HEK293 (cell line): ENCODE measurements around the gene DPH6.

Experiments
- CTCF ChIA-PET: fragments of 350-600 bp; formaldehyde crosslinking; extraction: SDS; loops from one replicate; lab custom pipeline; 2021; ENCODE audit warnings: antibody characterized with exemption; lab: Yijun Ruan, JAX
- POLR2A ChIA-PET: fragments of 300-600 bp; formaldehyde crosslinking; extraction: SDS; loops from one replicate; lab custom pipeline; 2020; ENCODE audit warnings: antibody characterized with exemption, inconsistent platforms; lab: Yijun Ruan, JAX
- H3K27ac ChIP-seq: fragments of 200-500 bp; sonication (Bioruptor generic); 2 replicates; pipeline ENCODE4 v1.5.1; 2014; ENCODE audit warnings: low read depth, low read length, control low read depth, inconsistent platforms; ENCODE audit errors: extremely low read depth
- H3K36me3 ChIP-seq, 2 experiments: fragments of 200-500 bp in 1 of 2; sonication (Bioruptor generic) in 1 of 2; 1 replicate in 1 of 2; 2 replicates in 1 of 2; pipeline ENCODE4 v1.5.1; 2014 to 2017; ENCODE audit warnings: inconsistent platforms in 2 of 2, low read length in 2 of 2; ENCODE audit not compliant: control insufficient read depth in 2 of 2, insufficient read depth in 1 of 2
- H3K4me1 ChIP-seq: fragments of 200-500 bp; sonication (Bioruptor generic); 2 replicates; pipeline ENCODE4 v1.5.1; 2014; ENCODE audit warnings: mild to moderate bottlenecking, low read length, inconsistent platforms; ENCODE audit not compliant: control insufficient read depth, insufficient read depth
- H3K4me3 ChIP-seq: 2 replicates; pipeline ENCODE4 v1.5.1; 2011; ENCODE audit warnings: low read depth, mild to moderate bottlenecking, control low read depth, low read length, moderate library complexity
- H3K9me3 ChIP-seq: fragments of 200-500 bp; sonication (Bioruptor generic); 2 replicates; pipeline ENCODE4 v1.5.1; 2014; ENCODE audit warnings: low read depth, low read length, inconsistent platforms; ENCODE audit not compliant: control insufficient read depth, insufficient read depth
- BCL6B ChIP-seq: fragments of 450-650 bp; formaldehyde crosslinking; IDR thresholded peaks from 2 replicates; pipeline ENCODE4 v1.5.1; 2017; ENCODE audit warnings: missing biosample characterization, missing genetic modification characterization
- KLF16 ChIP-seq: fragments of 450-650 bp; formaldehyde crosslinking; IDR thresholded peaks from 2 replicates; pipeline ENCODE4 v1.5.1; 2017; ENCODE audit warnings: missing biosample characterization, missing genetic modification characterization
- MEIS1 ChIP-seq: sonication (generic); formaldehyde crosslinking; IDR thresholded peaks from 2 replicates; pipeline ENCODE4 v1.8.1; 2022; ENCODE audit warnings: missing genetic modification reagents, mild to moderate bottlenecking, borderline replicate concordance
- RBAK ChIP-seq: fragments of 450-650 bp; formaldehyde crosslinking; IDR thresholded peaks from 2 replicates; pipeline ENCODE4 v1.5.1; 2016; ENCODE audit warnings: missing biosample characterization, missing genetic modification characterization
- ZBTB20 ChIP-seq: fragments of 450-650 bp; formaldehyde crosslinking; IDR thresholded peaks from 2 replicates; pipeline ENCODE4 v1.5.1; 2016; ENCODE audit warnings: missing biosample characterization, missing genetic modification characterization
- ZBTB8A ChIP-seq: fragments of 450-650 bp; formaldehyde crosslinking; IDR thresholded peaks from 2 replicates; pipeline ENCODE4 v1.5.1; 2016; ENCODE audit warnings: missing biosample characterization, missing genetic modification characterization
- ZNF175 ChIP-seq: fragments of 450-650 bp; formaldehyde crosslinking; IDR thresholded peaks from 2 replicates; pipeline ENCODE4 v1.5.1; 2016; ENCODE audit warnings: missing biosample characterization, missing genetic modification characterization
- ZNF2 ChIP-seq: fragments of 450-650 bp; formaldehyde crosslinking; IDR thresholded peaks from 2 replicates; pipeline ENCODE4 v1.5.1; 2016; ENCODE audit warnings: missing biosample characterization, missing genetic modification characterization
- ZNF223 ChIP-seq: fragments of 450-650 bp; formaldehyde crosslinking; IDR thresholded peaks from 2 replicates; pipeline ENCODE4 v1.5.1; 2016; ENCODE audit warnings: missing biosample characterization, missing genetic modification characterization
- ZNF514 ChIP-seq: fragments of 450-650 bp; formaldehyde crosslinking; IDR thresholded peaks from 2 replicates; pipeline ENCODE4 v1.5.1; 2016; ENCODE audit warnings: missing biosample characterization, missing genetic modification characterization
- ZNF518A ChIP-seq: fragments of 450-650 bp; formaldehyde crosslinking; conservative IDR thresholded peaks from 2 replicates; pipeline ENCODE4 v1.5.1; 2016; ENCODE audit warnings: low read depth, missing biosample characterization, missing genetic modification characterization
- ZNF530 ChIP-seq: fragments of 450-650 bp; formaldehyde crosslinking; IDR thresholded peaks from 2 replicates; pipeline ENCODE4 v1.5.1; 2016; ENCODE audit warnings: low read depth, missing biosample characterization, missing genetic modification characterization
- ZNF548 ChIP-seq: fragments of 450-650 bp; formaldehyde crosslinking; IDR thresholded peaks from 2 replicates; pipeline ENCODE4 v1.5.1; 2016; ENCODE audit warnings: missing biosample characterization, missing genetic modification characterization
- ZNF561 ChIP-seq: fragments of 450-650 bp; IDR thresholded peaks from 2 replicates; pipeline ENCODE4 v1.5.1; 2018; ENCODE audit warnings: missing biosample characterization, missing genetic modification characterization, borderline replicate concordance
- ZNF830 ChIP-seq: fragments of 450-650 bp; IDR thresholded peaks from 2 replicates; pipeline ENCODE4 v1.5.0; 2018; ENCODE audit warnings: missing biosample characterization, missing genetic modification characterization, low read depth, mild to moderate bottlenecking, moderate library complexity
- ZNF837 ChIP-seq: fragments of 450-650 bp; formaldehyde crosslinking; IDR thresholded peaks from 2 replicates; pipeline ENCODE4 v1.5.1; 2016; ENCODE audit warnings: missing biosample characterization, missing genetic modification characterization
- ZNF843 ChIP-seq: fragments of 450-650 bp; formaldehyde crosslinking; IDR thresholded peaks from 2 replicates; pipeline ENCODE4 v1.5.1; 2016; ENCODE audit warnings: missing biosample characterization, missing genetic modification characterization
- ZSCAN23 ChIP-seq: fragments of 450-650 bp; formaldehyde crosslinking; IDR thresholded peaks from 2 replicates; pipeline ENCODE4 v1.5.1; 2016; ENCODE audit warnings: missing biosample characterization, missing genetic modification characterization
- TF ChIP-seq, protein P1 (sequence below): fragments of 450-650 bp; formaldehyde crosslinking; IDR thresholded peaks from 2 replicates; pipeline ENCODE4 v1.5.1; 2016; ENCODE audit warnings: missing biosample characterization, missing genetic modification characterization

Gene DPH6

GRCh38 chr15:35540885-35541284, 5.1 kb downstream of the DPH6 start:
- no peak overlapping the region for H3K27ac ChIP-seq
- H3K9me3 ChIP-seq = no peaks in the 10 kb centered on the region
- TF ChIP-seq BCL6B = no peak
- no peak for TF ChIP-seq ZNF518A
- no peak for TF ChIP-seq ZNF223 (tag by site-specific recombination)
- TF ChIP-seq, protein P1, sequence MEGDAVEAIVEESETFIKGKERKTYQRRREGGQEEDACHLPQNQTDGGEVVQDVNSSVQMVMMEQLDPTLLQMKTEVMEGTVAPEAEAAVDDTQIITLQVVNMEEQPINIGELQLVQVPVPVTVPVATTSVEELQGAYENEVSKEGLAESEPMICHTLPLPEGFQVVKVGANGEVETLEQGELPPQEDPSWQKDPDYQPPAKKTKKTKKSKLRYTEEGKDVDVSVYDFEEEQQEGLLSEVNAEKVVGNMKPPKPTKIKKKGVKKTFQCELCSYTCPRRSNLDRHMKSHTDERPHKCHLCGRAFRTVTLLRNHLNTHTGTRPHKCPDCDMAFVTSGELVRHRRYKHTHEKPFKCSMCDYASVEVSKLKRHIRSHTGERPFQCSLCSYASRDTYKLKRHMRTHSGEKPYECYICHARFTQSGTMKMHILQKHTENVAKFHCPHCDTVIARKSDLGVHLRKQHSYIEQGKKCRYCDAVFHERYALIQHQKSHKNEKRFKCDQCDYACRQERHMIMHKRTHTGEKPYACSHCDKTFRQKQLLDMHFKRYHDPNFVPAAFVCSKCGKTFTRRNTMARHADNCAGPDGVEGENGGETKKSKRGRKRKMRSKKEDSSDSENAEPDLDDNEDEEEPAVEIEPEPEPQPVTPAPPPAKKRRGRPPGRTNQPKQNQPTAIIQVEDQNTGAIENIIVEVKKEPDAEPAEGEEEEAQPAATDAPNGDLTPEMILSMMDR (tag by site-specific recombination) = no peak
- no peak for TF ChIP-seq ZNF514 (tag by site-specific recombination)
- no peak for TF ChIP-seq ZNF561 (tag by site-specific recombination)
- TF ChIP-seq ZBTB8A (tag by site-specific recombination) = no peak
- TF ChIP-seq ZNF2 (tag by site-specific recombination) = no peak
- TF ChIP-seq ZNF837 (tag by site-specific recombination) = no peak
- TF ChIP-seq RBAK = no peak
- no peak for TF ChIP-seq ZNF175
- TF ChIP-seq ZNF830 = no peak
- no peak for TF ChIP-seq ZSCAN23 (tag by site-specific recombination)
- no peak for TF ChIP-seq ZNF530
- no peak for TF ChIP-seq MEIS1 (CRISPR knock-in tag)
- no peak for TF ChIP-seq ZBTB20 (tag by site-specific recombination)
- no peak overlapping the region for H3K4me3 ChIP-seq
- no peaks in the 10 kb centered on the region for H3K4me1 ChIP-seq
- CTCF ChIA-PET = no interaction called here
- H3K36me3 ChIP-seq = no peaks in the 10 kb centered on the region
- POLR2A ChIA-PET = no interaction called here

GRCh38 chr15:35540021-35540420, 5.9 kb downstream of the DPH6 start:
- TF ChIP-seq ZNF548 (tag by site-specific recombination) (no peak), ZNF843 (no peak), KLF16 (tag by site-specific recombination) (no peak)
- TF ChIP-seq, all 188 proteins: peak for 0
- Histone ChIP-seq H3K36me3 (no peaks in the 10 kb centered on the region), H3K4me1 (no peaks in the 10 kb centered on the region), H3K27ac (no peak overlapping the region), H3K9me3 (no peaks in the 10 kb centered on the region), H3K4me3 (no peak overlapping the region)
- CTCF ChIA-PET = no interaction called here
- POLR2A ChIA-PET = interaction anchor here (0.5 kb wide), 1 partner anchor 50 kb away, joined by 3 read pairs; no protein-coding TSS in a partner anchor
